NAMALWA (cell line): ENCODE data around the gene CC2D2B.
"Not testable (repeated sequence)": the region's sequence is repeated elsewhere in the genome, so short reads cannot be mapped to it uniquely, and the experiment has no call there.

Experiments used
- DNase-seq: peaks from one replicate; pipeline ENCODE4 v3.0.0-alpha.2; 2015; ENCODE audit warnings: low spot score

Gene CC2D2B

DNA sequence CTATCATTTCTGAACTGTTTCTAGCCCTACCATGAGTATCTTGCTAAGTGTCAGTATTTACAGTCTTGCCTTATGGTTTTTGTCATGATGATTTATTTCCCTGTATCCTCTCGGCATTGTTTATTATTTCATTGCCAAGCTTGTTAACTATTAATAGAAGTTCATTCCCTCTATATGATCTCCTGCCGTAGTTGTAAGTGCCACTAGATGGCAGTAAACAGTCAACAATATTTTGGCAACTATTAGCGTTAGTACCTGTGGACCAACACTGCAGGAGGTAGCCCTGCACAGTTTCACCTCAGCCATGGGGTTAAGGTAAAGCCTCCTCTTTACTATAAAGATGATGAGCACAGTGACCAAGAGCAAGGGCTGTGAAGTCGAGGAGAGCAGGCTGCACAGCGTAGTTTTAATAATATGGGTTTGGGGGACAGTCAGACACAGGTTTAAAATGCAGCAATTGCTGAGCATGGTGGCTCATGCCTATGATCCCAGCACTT lies 109.5 kb downstream of the CC2D2B start:
- peak; percentile 83 for DNase-seq

DNA sequence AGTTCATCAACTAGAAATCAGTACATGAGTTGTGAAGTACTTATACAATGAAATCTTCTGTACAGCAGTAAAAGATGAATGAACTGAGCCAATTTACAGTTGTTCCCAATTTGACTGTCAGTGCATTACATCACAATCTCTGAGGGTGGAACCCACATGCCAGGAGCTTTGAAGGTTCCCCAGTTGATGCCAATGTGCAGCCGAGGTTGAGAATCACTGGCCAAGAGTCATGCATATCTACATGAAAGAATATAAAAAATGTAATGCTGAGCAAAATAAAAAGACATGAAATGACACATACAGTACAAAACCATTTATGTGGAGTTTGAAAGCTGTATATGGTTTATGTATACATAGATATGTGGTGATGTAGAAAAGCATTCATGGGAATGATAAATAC lies 113.6 kb downstream of the CC2D2B start:
- no peak for DNase-seq

DNA sequence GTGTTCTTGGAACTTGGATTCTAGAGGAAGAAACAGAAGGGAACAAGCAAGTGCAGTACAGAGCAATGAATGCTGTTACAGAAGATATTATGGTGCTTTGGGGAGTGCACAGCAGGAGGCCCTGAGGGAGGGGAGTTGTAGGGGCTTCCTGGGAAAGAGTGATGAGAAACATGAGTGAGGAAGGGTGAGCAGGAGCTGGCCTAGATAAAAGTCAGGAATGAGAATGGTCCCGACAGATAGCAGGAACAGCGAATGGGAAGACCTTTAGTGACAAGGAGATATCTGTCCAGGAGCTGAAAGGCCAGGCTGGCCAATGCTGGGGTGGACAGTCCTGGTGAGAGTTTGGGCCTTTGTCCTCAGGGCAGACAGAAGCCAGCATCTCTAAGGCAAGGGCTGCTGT lies 115.0 kb downstream of the CC2D2B start:
- no peak for DNase-seq

DNA sequence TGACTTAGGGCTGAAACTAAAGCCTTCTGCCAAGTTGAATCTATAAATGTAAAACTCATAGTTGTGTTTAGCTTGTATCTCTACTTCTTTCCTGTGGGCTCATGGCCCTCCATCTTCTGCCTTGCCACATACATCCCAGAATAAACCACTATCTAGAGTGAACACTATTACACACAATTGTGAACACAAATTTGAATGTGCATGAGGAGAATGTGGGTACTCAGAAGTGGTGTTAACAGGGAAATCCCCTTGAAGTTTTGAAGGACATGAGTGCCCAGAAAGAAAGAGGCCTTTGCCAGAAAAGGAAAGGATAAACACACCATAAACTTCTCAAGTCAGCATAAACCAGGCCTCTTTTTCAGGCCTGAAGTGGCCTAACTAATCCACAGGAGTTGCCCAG lies 115.4 kb downstream of the CC2D2B start:
- DNase-seq: no peak

DNA sequence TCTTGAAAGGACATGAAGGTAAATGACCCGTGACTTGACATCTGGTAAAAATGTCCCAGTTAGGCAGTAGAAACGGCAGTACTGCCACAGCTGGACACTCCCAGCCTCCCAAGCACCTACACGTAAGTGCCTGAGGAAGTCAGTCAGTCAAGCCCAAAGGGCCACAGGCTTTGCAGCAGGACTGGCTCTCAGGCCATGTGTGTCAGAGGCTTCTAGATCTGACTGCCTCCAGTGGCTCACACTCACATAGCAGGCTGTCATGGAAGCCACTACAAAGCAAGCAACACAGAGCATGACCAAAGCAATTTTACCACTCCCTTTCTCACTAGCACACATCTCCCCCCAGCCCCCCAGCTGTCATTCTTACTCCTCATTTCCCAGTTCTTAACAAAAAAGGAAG lies 117.8 kb downstream of the CC2D2B start:
- peak; percentile 69 for DNase-seq

DNA sequence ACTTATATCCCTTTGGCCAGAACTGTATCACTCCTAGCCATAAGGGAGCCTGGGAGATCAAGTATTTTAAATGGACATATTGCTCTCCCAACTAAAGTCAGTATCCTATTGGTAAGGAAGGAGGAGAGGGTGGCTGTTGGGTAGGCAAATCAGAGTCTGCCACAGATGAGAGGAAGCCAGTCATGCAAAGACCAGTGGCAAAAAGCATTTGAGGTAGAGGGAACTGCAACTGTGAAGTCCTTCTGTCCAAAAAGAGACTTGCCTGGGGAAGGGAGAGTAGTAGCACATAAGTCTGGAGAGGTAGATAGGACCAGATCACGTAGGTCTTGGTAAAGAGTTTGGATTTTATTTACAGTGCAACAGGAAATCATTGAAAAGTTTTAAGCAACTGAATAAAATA lies 126.8 kb downstream of the CC2D2B start:
- peak; percentile 15 for DNase-seq

DNA sequence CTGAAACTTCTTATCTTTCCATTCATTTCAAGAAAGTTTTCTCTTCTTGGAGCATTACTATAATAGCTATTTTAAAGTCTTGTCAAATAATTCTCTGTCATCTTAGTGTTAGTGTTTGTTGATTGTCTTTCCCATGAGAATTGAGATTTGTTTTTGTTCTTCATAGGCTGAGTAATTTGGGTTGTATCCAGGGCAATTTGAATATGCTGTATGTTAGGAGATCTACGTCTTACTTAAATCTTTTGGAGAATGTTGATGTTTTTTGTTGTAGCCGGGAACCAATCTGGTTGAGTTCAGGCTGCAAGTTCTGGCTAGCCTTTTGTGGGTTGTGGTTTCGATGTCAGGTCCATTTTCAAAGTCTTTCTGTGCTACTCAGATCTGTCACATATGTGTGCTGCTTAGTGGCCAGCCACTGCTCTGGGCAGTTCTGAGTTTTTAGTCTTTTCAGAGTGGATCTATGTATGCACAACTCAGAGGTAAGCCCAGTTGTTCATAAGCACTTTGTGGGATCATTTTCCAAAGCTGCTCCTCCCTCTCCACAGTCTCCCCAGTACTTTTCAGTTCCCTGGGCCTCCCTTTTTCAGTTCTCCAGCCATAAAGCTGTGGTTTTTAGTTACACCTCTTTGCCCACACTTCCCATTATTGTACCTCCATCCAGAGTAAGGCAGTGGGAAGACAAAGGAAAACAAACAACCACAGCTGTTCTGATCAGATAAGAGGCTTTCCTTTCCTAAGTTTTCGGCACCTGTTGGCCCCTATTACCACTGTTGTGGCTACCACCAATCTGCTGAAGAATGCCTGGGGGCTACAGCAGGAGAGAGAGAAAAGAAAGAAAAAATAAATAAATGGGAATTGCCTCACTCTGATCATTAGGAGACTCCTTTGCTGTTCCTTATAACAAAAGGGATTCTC lies 131.0 kb downstream of the CC2D2B start:
- no peak for DNase-seq

DNA sequence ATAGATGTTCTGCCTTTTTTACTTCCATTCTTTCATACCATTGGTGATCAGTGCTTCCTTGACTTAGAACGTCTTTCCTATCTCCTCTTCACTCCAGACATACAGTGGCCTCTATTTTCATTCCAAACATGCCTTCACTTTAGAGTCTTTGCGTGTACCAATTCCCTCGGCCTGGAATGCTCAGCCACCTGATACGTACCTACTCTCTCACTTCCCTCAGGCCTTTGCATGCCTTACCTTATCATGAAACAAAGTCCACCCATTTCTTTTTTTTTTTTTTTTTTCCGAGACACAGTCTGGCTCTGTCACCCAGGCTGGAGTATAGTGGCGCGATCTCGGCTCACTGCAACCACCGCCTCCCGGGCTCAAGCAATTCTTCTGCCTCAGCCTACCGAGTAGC lies 133.4 kb downstream of the CC2D2B start:
- no peak for DNase-seq

DNA sequence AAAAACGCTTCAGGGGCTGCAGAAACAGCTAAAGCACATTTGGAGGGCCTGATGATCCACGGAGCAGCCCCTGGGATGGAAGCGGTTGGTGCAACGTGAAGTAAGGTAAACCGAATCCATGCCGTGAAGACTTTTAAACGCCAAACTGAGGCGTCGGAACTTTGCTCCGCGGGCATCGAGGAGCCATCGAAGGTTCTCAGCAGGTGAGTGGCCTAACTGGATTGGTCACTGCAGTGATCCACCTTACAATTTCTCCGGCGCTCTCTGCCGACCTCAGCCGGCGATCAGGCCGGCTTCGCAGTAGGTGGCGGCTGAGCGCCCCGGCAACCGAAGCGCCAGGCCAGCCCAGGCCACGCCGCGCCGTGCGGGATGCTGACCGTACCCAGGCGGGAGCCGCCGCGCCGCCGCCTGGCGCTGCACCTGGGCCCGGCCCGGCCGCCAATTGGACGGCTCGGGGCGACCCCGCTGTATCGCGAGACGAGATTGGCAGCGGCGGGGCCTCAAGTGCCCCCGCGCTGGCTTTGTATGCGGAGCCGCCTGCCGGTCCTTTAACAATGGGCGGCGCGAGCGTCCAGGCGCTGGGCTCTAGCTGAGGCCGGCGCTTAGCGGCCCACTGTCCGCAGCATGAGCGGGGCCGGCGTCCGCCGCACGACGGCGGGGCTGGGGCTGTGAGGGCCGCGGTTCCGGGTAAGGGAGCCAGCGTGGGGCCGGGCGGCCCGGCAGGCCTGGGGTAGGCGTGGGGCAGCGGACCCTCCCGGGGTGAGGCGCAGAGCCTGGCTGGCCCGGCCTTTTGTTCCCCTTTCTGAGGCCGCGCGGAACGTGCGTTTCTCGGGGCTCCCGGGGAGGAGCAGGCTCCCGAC lies 135.5 kb downstream of the CC2D2B start, which contains the start of gene CCNJ:
Gene CCNJ (plus strand): TSS at position 551 of the 860 bp plus-strand sequence. CDS start 811 bp downstream, outside the sequence.
- DNase-seq: peak; percentile 90

DNA sequence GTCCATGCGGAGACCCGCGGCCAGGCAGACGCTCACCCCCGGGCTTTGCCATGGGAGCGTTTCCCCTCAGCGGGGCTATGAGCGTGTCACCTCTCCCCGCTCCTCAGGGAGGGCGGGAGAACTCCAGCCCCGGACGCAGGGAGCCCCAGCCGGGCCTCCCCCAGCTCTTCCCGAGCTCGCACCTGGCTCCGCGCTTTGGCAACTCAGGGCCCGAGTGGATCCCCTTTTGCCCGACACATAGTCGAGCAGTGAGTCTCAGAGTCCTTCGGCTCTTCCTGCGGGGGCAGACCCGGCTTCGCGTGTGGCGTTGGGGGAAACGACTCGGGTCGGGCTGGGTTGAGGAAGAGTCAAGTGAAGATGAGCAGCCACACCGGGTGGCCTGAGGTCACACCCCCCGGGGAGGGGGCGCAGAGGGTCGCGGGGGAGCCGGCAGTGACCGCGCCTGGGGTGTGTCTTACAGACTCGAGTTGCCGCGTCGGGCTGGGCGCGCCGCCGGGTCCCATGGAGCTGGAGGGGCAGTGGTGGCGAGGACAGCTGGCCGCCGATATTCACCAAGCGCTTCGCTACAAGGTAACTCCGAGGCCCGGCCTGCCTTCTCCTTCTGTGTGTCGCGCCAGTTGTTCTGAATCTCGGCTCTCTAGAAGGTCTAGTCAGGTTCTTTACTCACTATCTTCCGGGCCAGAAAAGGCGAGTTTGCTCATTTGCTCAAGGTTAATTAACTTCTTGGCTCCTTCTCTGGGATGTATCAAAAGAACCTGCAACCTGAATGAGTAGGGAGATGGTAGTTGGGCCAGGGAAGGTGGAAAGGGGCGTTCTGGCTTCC lies 136.3 kb downstream of the CC2D2B start:
- peak; percentile 72 for DNase-seq

DNA sequence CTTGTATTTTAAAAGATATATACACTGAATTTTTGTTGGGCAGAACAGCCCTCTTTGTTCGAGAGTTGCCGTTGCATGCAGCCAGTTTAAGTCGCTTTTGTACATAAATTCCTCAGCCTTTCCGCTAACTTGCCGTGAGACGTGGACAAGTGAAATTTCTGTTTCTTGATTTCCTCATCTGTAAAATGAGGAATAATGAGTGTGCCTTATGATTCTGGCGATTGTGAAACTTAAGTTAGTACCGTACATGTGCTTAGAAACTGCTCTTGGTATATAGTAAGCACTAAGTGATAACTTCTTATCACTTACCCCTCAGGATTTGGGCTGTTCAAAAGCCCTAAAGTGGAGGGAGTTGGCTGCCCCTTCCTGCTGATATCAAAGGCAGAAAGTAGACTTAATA lies 137.0 kb downstream of the CC2D2B start:
- peak; percentile 47 for DNase-seq

DNA sequence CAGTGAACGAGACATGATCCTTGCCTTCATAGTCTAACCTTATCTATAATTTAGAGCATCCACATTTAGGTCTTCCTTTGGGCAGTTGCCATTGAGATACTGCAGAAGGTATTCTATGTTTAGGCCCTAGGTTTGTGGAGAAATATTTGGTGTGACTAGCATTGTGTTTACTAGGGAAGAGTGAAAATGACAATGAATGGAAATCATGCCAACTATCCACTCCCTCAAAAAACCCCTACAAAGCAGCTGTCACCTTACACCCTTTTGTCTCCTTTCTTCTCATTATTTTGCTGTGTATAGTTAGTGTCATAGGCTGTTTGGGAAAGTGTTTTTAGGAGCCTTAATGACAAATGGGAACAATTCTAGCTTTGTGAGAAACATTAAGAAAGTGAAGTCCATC lies 138.8 kb downstream of the CC2D2B start:
- DNase-seq: no peak

DNA sequence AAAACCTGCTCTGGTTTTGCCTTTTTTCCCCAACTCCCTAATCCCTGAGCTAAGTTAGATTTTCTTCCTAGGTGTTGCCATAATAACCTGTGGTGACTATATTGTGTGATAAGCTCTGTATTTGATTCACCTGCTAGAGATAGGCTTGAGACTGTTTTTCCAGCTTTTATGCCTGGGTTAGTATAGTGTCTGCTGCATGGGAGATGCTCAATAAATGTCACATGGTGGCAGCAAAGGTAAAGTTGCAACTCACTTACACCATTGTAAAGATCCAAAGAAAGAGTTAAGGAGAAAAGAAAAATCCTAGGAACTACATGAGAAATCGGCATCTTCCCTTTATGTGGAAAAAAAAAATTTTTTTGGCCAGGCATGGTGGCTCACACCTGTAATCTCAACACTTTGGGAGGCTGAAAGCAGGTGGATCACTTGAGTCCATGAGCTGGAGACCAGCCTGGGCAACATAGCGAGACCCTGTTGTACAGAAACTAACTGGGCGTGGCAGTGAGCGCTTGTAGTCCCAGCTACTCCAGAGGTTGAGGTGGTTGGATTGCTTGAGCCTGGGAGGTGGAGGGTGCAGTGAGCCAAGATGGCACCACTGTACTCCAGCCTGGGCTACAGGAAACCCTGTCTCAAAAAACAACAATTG lies 139.4 kb downstream of the CC2D2B start:
- DNase-seq: no peak

DNA sequence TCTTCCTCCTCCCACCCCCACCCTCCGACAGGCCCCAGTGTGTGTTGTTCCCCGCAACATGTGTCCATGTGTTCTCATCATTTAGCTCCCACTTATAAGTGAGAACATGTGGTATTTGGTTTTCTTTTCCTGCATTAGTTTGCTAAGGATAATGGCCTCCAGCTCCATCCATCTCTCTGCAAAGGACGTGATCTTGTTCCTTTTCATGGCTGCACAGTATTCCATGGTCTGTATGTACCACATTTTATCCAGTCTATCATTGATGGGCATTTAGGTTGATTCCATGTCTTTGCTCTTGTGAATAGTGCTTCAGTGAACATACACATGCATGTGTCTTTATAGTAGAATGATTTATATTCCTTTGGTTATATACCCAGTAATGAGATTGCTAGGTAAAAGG lies 140.2 kb downstream of the CC2D2B start:
- not testable (repeated sequence) for DNase-seq

DNA sequence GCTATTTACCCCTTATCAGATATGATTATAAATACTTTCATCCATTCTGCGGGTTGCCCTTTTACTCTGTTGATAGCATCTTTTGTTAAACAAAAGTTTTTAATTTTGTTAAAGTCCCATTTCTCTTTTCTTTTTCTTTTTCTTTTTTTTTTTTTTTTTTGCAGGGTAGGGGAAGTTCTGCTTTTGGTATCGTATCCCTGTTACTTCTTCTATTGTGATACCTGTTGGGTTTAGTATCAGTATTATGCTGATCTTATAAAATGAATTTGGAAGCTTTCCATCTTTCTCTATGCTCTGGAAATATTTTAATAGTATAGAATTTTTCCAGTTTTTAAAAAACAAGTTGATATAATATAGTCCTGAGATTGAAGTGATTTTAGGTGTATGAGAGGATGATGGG lies 141.6 kb downstream of the CC2D2B start:
- DNase-seq: no peak

DNA sequence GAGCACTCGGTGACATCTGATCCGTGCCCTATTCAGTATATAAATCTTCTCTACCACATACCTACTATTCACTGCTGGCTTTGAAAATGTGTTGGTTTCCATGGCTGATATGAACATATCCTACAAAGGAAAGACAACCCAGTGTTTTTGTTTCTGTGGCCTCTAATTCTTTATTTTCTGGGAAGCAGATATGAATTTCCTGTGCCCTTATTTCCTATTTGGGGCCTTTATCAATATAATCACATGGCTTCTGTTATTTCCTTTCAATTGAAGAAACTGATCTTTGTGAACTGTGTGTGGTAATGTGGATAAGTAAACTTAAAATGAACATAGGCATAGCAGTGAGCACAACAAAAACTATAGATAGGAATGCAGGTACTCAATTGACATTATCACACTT lies 146.2 kb downstream of the CC2D2B start:
- no peak for DNase-seq

DNA sequence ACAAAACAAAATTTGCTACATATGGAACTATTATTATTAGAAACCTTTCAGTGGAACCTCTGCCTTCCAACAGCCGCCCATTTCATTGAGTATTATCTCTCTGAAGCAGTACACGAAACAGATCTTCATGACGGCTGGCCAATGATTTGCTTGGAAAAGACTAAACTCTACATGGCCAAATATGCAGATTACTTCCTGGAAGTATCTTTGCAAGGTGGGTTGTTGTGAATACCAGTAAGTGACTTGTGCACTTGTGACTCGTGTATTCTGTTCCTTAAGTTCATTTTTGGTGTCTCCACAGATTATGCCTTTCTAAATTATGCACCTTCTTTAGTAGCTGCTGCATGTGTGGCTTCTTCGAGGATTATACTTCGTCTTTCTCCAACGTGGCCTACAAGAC lies 149.0 kb downstream of the CC2D2B start:
- no peak for DNase-seq

DNA sequence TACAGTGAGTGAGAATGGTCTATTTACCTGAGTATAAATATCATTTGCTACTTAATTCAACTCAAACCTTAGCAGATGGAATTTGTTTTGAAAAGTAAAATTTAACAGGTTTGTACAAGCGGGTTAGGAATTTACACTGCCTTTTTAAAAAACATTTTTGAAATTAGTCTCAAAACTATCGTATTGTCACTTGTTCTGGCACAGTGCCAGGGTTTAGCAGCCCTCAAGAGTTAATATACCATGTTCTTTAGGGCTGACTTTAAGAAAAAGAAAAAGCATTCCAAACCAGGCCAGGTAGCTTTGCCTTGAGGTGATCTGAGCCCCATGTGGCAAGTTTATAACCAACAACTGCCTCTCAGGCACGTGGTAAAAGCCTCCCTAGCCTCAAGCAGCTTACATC lies 153.5 kb downstream of the CC2D2B start:
- DNase-seq: no peak

DNA sequence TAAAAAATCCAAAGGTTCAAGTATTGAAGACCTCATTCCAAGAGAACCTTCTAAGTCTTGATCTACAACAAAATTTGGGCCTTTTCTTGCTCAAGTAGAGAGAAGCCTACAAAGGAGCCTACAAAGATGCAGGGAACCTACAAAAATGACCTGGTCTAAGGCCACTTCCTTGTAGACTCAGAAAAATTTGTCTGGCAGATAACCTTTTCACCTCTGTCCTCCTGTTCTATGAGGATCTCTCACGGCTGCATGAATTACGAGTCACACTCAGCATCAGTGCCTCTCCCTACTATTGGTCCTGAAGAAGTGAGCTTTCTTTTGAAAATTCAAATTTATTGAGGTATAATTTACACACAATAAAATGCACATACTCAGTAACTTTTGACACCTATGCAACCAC lies 164.9 kb downstream of the CC2D2B start:
- DNase-seq: no peak

DNA sequence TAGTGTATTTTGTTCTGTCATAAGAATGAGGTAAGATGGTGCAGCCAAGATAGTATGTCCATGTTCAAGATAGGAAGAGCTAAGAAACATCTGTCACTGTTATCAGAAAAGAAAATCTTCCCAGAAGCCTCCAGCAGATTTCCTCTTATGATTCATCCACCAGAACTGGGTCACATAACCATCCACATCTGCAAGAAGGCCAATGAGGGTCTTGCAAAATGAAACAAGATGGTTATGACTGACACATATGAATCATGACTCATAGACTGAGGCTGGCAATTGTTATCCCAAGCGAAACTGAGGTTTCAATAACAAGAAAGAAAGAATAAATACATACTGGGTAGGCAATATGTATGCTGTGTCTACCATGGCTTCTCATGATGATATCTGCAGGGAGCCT lies 165.9 kb downstream of the CC2D2B start:
- no peak for DNase-seq

DNA sequence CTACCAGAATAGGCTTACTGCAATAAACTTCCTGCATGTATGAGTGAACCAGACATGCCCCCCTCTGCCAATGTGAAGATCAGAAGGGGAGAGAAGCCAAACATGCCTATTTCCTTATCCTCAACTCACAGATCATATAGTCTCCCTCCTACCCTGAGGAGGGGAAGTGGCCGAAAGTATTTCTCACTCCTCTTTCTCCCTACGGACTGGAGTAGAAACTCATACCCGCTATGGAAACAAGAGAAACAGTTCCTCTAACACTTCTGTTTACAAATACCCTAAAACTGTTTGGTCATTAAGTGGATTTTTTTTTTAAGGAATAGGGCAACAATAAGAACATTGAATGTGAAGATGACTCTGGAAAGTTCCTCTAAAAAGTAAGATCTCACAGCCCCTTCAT lies 167.0 kb downstream of the CC2D2B start:
- DNase-seq: no peak
